Daoy (cell line): ENCODE measurements around the gene WDR86. TPM values are rescaled to one million over a fixed set of nuclear protein-coding genes. Genes with fewer than 3 reads are reported as not detected.

Experiments used
- DNase-seq: peaks from one replicate; pipeline ENCODE4 v3.0.0-alpha.2; 2015; ENCODE audit warnings: low read depth
- total RNA-seq: library from RNA; depleted of rRNA; stranded (reverse); fragments of >200 nt; shearing (Covaris generic); gene quantifications from 2 replicates; pipeline ENCODE4 v1.2.3, GENCODE V29; 2014

WDR86 gene
- total RNA-seq, 1 experiment from 2014 or later, result 0.06 TPM

GRCh38 chr7:151427705-151428377 is 18.0 kb upstream of the WDR86 start:
- DNase-seq, result no peak

- DNase-seq, result no peak
These were observed 17.3 kb upstream of the WDR86 start for GRCh38 chr7:151426904-151427704.

- peak; percentile 97 for DNase-seq
These were observed 16.6 kb upstream of the WDR86 start for GRCh38 chr7:151426441-151426903.

- peak; percentile 59 for DNase-seq
These were observed 16.0 kb upstream of the WDR86 start for GRCh38 chr7:151425670-151426440.

- no peak for DNase-seq
These were observed 15.0 kb upstream of the WDR86 start for GRCh38 chr7:151424799-151425198.

GRCh38 chr7:151423936-151424335 is 14.1 kb upstream of the WDR86 start:
- DNase-seq, result no peak

GRCh38 chr7:151423226-151423625 is 13.4 kb upstream of the WDR86 start:
- no peak for DNase-seq

GRCh38 chr7:151422212-151422611 is 12.4 kb upstream of the WDR86 start:
- no peak for DNase-seq

- DNase-seq, result no peak
These were observed 10.3 kb upstream of the WDR86 start for GRCh38 chr7:151420144-151420543.

- no peak for DNase-seq
These were observed 7.1 kb upstream of the WDR86 start for GRCh38 chr7:151416941-151417315.

GRCh38 chr7:151416112-151416940 is 6.5 kb upstream of the WDR86 start:
- no peak for DNase-seq

- no peak for DNase-seq
These were observed 5.7 kb upstream of the WDR86 start for GRCh38 chr7:151415375-151416105.

GRCh38 chr7:151413241-151413640 is 3.4 kb upstream of the WDR86 start:
- no peak for DNase-seq

GRCh38 chr7:151412318-151412717 is 2.5 kb upstream of the WDR86 start:
- DNase-seq, result no peak

GRCh38 chr7:151411551-151411950 is 1.7 kb upstream of the WDR86 start:
- no peak for DNase-seq

GRCh38 chr7:151410405-151411390 is 860 bp upstream of the WDR86 start:
- DNase-seq, result no peak

GRCh38 chr7:151408839-151409666 is 785 bp downstream of the WDR86 start:
- DNase-seq, result no peak

GRCh38 chr7:151408498-151408838 is 1.4 kb downstream of the WDR86 start:
- DNase-seq, result no peak
